IMR-90 (cell line): Measurements from ENCODE around the gene MRFAP1L1. TPM values are rescaled to one million over a fixed set of nuclear protein-coding genes. Genes with fewer than 3 reads are reported as not detected.

Experiments
- ATAC-seq: fragments of 200-7000 bp; cut with Tn5 transposase; 2 replicates; pipeline ENCODE4 v1.9.1; 2020; ENCODE audit warnings: low read depth, mild to moderate bottlenecking, moderate library complexity
- BruUV-seq: library from RNA; stranded (reverse); fragments of 400-500 nt; replicated peaks from 2 replicates; lab custom pipeline; 2021; lab: Mats Ljungman, UMichigan
- CTCF ChIA-PET: fragments of 300-600 bp; formaldehyde crosslinking; extraction: SDS; loops from one replicate; lab custom pipeline; 2021; ENCODE audit warnings: antibody characterized with exemption; lab: Yijun Ruan, JAX
- POLR2A ChIA-PET: fragments of 300-600 bp; sonication (Branson Sonifier 250); formaldehyde crosslinking; loops from one replicate; lab custom pipeline; 2022; ENCODE audit warnings: antibody characterized with exemption; ENCODE audit not compliant: unreplicated experiment; lab: Charles Lee
- DNase-seq: peaks from one replicate; pipeline ENCODE4 v3.0.0; 2013
- H2AFZ ChIP-seq: replicated peaks from 2 replicates; pipeline ENCODE3; 2013; ENCODE audit warnings: low read length, mild to moderate bottlenecking; ENCODE audit not compliant: poor library complexity
- H2AK5ac ChIP-seq: 2 replicates; pipeline ENCODE4 v1.6.1; 2013; ENCODE audit warnings: low read depth, low read length, inconsistent platforms
- H2AK9ac ChIP-seq: replicated peaks from 2 replicates; pipeline ENCODE3; 2013; ENCODE audit warnings: mild to moderate bottlenecking, low read depth, low read length, moderate library complexity; ENCODE audit not compliant: poor library complexity
- H2BK120ac ChIP-seq: 2 replicates; pipeline ENCODE4 v1.6.1; 2013; ENCODE audit warnings: low read depth, low read length, inconsistent platforms
- H2BK15ac ChIP-seq: 3 replicates; pipeline ENCODE4 v1.6.1; 2013; ENCODE audit warnings: low read depth, low read length, inconsistent platforms
- H2BK20ac ChIP-seq: 2 replicates; pipeline ENCODE4 v1.6.1; 2013; ENCODE audit warnings: low read depth, mild to moderate bottlenecking, inconsistent platforms, low read length, moderate library complexity
- H2BK5ac ChIP-seq: 2 replicates; pipeline ENCODE4 v1.6.1; 2013; ENCODE audit warnings: mild to moderate bottlenecking, low read depth, low read length, inconsistent platforms; ENCODE audit not compliant: poor library complexity, severe bottlenecking
- H3K14ac ChIP-seq: replicated peaks from 2 replicates; pipeline ENCODE4 v1.6.1; 2013; ENCODE audit warnings: low read depth, low read length, inconsistent platforms
- H3K18ac ChIP-seq: 2 replicates; pipeline ENCODE4 v1.6.1; 2013; ENCODE audit warnings: low read depth, low read length, control low read depth
- H3K23ac ChIP-seq: 2 replicates; pipeline ENCODE4 v1.6.1; 2013; ENCODE audit warnings: low read depth, low read length, inconsistent platforms
- H3K27ac ChIP-seq: 2 replicates; pipeline ENCODE4 v1.5.1; 2013; ENCODE audit warnings: mild to moderate bottlenecking, control low read depth, low read length; ENCODE audit not compliant: insufficient read depth
- H3K27me3 ChIP-seq: 2 replicates; pipeline ENCODE4 v1.6.1; 2013; ENCODE audit warnings: low read length; ENCODE audit not compliant: control insufficient read depth, insufficient read depth
- H3K36me3 ChIP-seq: 2 replicates; pipeline ENCODE4 v1.6.1; 2013; ENCODE audit warnings: low read length, mixed read lengths; ENCODE audit not compliant: control insufficient read depth, insufficient read depth
- H3K4ac ChIP-seq: 2 replicates; pipeline ENCODE4 v1.6.1; 2013; ENCODE audit warnings: low read depth, low read length, inconsistent platforms
- H3K4me1 ChIP-seq: 2 replicates; pipeline ENCODE4 v1.6.1; 2013; ENCODE audit warnings: low read length, mixed read lengths; ENCODE audit not compliant: control insufficient read depth, insufficient read depth
- H3K4me2 ChIP-seq: 2 replicates; pipeline ENCODE4 v1.6.1; 2013; ENCODE audit warnings: low read depth, mild to moderate bottlenecking, control low read depth, low read length, moderate library complexity
- H3K4me3 ChIP-seq: 2 replicates; pipeline ENCODE4 v1.5.1; 2013; ENCODE audit warnings: low read depth, mild to moderate bottlenecking, control low read depth, low read length, moderate library complexity; ENCODE audit not compliant: insufficient read depth
- H3K56ac ChIP-seq: 2 replicates; pipeline ENCODE4 v1.6.1; 2013; ENCODE audit warnings: low read length, inconsistent platforms; ENCODE audit not compliant: insufficient read depth; ENCODE audit errors: extremely low read depth
- H3K79me1 ChIP-seq, 2 experiments: 2 replicates each; pipeline ENCODE4 v1.6.1; 2013; ENCODE audit warnings: low read length in 2 of 2, inconsistent platforms in 1 of 2, low read depth in 1 of 2
- H3K9ac ChIP-seq: 2 replicates; pipeline ENCODE4 v1.6.1; 2013; ENCODE audit warnings: low read depth, low read length, control low read depth
- H3K9me1 ChIP-seq: 2 replicates; pipeline ENCODE4 v1.6.1; 2013; ENCODE audit warnings: low read length, inconsistent platforms; ENCODE audit not compliant: insufficient read depth
- H3K9me3 ChIP-seq: 2 replicates; pipeline ENCODE4 v1.6.1; 2013; ENCODE audit warnings: low read length; ENCODE audit not compliant: control insufficient read depth, insufficient read depth
- H4K20me1 ChIP-seq: 2 replicates; pipeline ENCODE4 v1.6.1; 2013; ENCODE audit warnings: low read length, inconsistent platforms; ENCODE audit not compliant: insufficient read depth
- H4K5ac ChIP-seq: 2 replicates; pipeline ENCODE4 v1.6.1; 2013; ENCODE audit warnings: mild to moderate bottlenecking, low read depth, low read length, control low read depth
- H4K8ac ChIP-seq, 2 experiments: 2 replicates each; pipeline ENCODE4 v1.6.1; 2013; ENCODE audit warnings: low read depth in 2 of 2, low read length in 2 of 2, control low read depth in 1 of 2, inconsistent platforms in 1 of 2
- H4K91ac ChIP-seq: 2 replicates; pipeline ENCODE4 v1.6.1; 2013; ENCODE audit warnings: low read depth, low read length, inconsistent platforms; ENCODE audit not compliant: insufficient read depth
- MAFK ChIP-seq: IDR thresholded peaks from 2 replicates; pipeline ENCODE4 v1.6.1; 2012; ENCODE audit warnings: low read depth, low read length, improper control_type of control experiment
- WGBS, 2 experiments: methylation state at CpG; one replicate each; pipeline versions ENCODE4 v1.1.5 to v1.1.7; 2013; ENCODE audit warnings: missing lambda C conversion rate in 2 of 2; ENCODE audit not compliant: insufficient read length in 1 of 2; ENCODE audit errors: extremely low coverage in 2 of 2; 5-methylcytosine and 5-hydroxymethylcytosine counted together
- dilution Hi-C: fragments of 300-500 bp; cut with HindIII; formaldehyde crosslinking; loops from one replicate; pipeline ENCODE4 v1.14.3; 2018; ENCODE audit warnings: low sequenced_read_pairs; ENCODE audit not compliant: unreplicated experiment
- in situ Hi-C: fragments of 300-500 bp; cut with MboI; formaldehyde crosslinking; loops from 3 replicates; pipeline ENCODE4 v1.14.3; 2019; ENCODE audit warnings: low sequenced_read_pairs, inconsistent platforms, mixed read lengths
- intact Hi-C: fragments of 100-400 bp; cut with micrococcal nuclease; formaldehyde crosslinking; loops from 2 replicates; pipeline ENCODE4 v1.10.0; 2022
- polyA plus RNA-seq, 3 experiments: library from polyadenylated mRNA; depleted of rRNA; stranded (reverse); fragments of >200 nt; gene quantifications; 2 replicates each; pipeline ENCODE4 v1.2.3, GENCODE V29; 2012; ENCODE audit warnings: low replicate concordance in 1 of 3
- total RNA-seq: library from RNA; depleted of rRNA; stranded (reverse); fragments of >200 nt; gene quantifications from 2 replicates; pipeline ENCODE4 v1.2.3, GENCODE V29; 2012

MRFAP1L1 gene
- total and polyA plus RNA-seq, 2 of the 4 experiments (the other 2 are of a cell fraction), result 31.7 to 47.0 TPM

DNA sequence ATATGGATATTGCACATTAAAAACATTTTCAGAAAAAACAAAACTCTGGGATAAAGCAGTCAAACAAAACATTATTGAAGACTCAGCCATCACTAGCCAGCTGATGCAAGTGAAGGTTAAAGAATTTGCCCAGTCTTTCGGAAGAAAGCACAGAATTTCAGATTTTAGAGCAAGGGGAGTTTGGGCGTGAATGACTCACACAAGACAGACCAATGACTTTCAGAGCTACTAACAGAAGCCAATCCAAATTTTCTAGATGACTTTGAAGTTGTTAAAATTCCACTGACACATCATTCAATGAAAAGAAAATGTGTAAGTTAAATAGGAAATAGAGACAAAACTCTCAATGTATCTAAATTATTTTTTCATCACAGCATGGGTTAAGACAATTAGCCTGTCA, 4.0 kb downstream of the MRFAP1L1 start:
- no peak for ATAC-seq
- no CpG with 5 or more reads among the region's 2 CpGs for WGBS, 2 experiments
- no TSS peak for BruUV-seq
- Histone ChIP-seq H3K9ac (no peak overlapping the region), H2AFZ (no peak overlapping the region), H3K4me2 (no peak overlapping the region), H3K4ac (no peak overlapping the region), H3K79me1 (peaks cover 48 to 74% of the 10 kb centered on the region in 2 experiments), H4K91ac (no peak overlapping the region), H3K9me1 (peaks cover 22% of the 10 kb centered on the region), H4K8ac (no peak overlapping the region), H3K27ac (no peak overlapping the region), H4K20me1 (peaks cover 28% of the 10 kb centered on the region; the same call in 1 of the 2 replicates), H3K14ac (no peak overlapping the region), H3K23ac (no peak overlapping the region), H4K5ac (no peak overlapping the region), H3K56ac (no peak overlapping the region), H2AK9ac (no peak overlapping the region), H2BK120ac (no peak overlapping the region), H2BK5ac (no peak overlapping the region), H3K4me1 (peaks cover 7% of the 10 kb centered on the region), H3K27me3 (no peaks in the 10 kb centered on the region), H3K4me3 (no peak overlapping the region), H2BK15ac (no peak overlapping the region), H3K9me3 (peaks cover 2% of the 10 kb centered on the region; the same call in 1 of the 2 replicates), H3K18ac (no peak overlapping the region), H2AK5ac (no peak overlapping the region), H3K36me3 (peaks cover 11% of the 10 kb centered on the region), H2BK20ac (no peak overlapping the region)
- in situ Hi-C loops (no loop called here), intact Hi-C loops (no loop called here), dilution Hi-C loops (no loop called here)
- TF ChIP-seq MAFK, result no peak
- CTCF ChIA-PET, result no interaction called here
- DNase-seq, result no peak
- POLR2A ChIA-PET, result no interaction called here
